GM12878 (cell line): ENCODE measurements around the gene ZNF467. TPM values are rescaled to one million over a fixed set of nuclear protein-coding genes. Genes with fewer than 3 reads are reported as not detected.

Experiments
- ATF2 ChIP-seq: IDR thresholded peaks from 2 replicates; pipeline ENCODE4 v1.6.1; 2012; ENCODE audit warnings: low read length, inconsistent platforms
- E2F4 ChIP-seq: IDR thresholded peaks from 2 replicates; pipeline ENCODE4 v1.6.1; 2012; ENCODE audit warnings: low read depth, low read length, improper control_type of control experiment
- EGR1 ChIP-seq, 2 experiments: IDR thresholded peaks; 1 replicate in 1 of 2; 2 replicates in 1 of 2; pipeline ENCODE4 v1.6.1; 2011 to 2012; ENCODE audit warnings: low read depth in 2 of 2, low read length in 2 of 2, borderline replicate concordance in 1 of 2, mild to moderate bottlenecking in 1 of 2, moderate library complexity in 1 of 2
- HDGF ChIP-seq: fragments of 450-650 bp; IDR thresholded peaks from 2 replicates; pipeline ENCODE4 v1.6.1; 2016; ENCODE audit warnings: antibody characterized with exemption
- IKZF1 ChIP-seq: fragments of 450-650 bp; conservative IDR thresholded peaks from 2 replicates; pipeline ENCODE4 v1.6.1; 2017; ENCODE audit warnings: antibody characterized with exemption, mild to moderate bottlenecking
- KAT2A ChIP-seq: conservative IDR thresholded peaks from 2 replicates; pipeline ENCODE4 v1.6.1; 2011; ENCODE audit warnings: low read depth, low read length; ENCODE audit not compliant: control insufficient read depth
- LARP7 ChIP-seq: fragments of 450-650 bp; IDR thresholded peaks from 2 replicates; pipeline ENCODE4 v1.6.1; 2017; ENCODE audit warnings: mild to moderate bottlenecking
- MAX ChIP-seq: IDR thresholded peaks from 2 replicates; pipeline ENCODE4 v1.6.1; 2012; ENCODE audit warnings: low read depth, low read length, improper control_type of control experiment
- MEF2A ChIP-seq: IDR thresholded peaks from 2 replicates; pipeline ENCODE4 v1.6.1; 2011; ENCODE audit warnings: low read depth, mild to moderate bottlenecking, low read length, moderate library complexity; ENCODE audit not compliant: insufficient read depth
- NBN ChIP-seq: fragments of 450-650 bp; IDR thresholded peaks from 2 replicates; pipeline ENCODE4 v1.6.1; 2016
- NKRF ChIP-seq: fragments of 450-650 bp; conservative IDR thresholded peaks from 2 replicates; pipeline ENCODE4 v1.6.1; 2017; ENCODE audit warnings: mild to moderate bottlenecking, moderate library complexity
- NR2C1 ChIP-seq: fragments of 450-650 bp; IDR thresholded peaks from 2 replicates; pipeline ENCODE4 v1.6.1; 2017; ENCODE audit warnings: antibody characterized with exemption, mild to moderate bottlenecking, moderate library complexity
- PAX5 ChIP-seq: IDR thresholded peaks from 2 replicates; pipeline ENCODE4 v1.6.1; 2011; ENCODE audit warnings: low read depth, low read length, borderline replicate concordance
- RCOR1 ChIP-seq: conservative IDR thresholded peaks from 2 replicates; pipeline ENCODE4 v1.6.1; 2012; ENCODE audit warnings: low read depth, low read length, improper control_type of control experiment
- RELA ChIP-seq: fragments of 450-650 bp; IDR thresholded peaks from 2 replicates; pipeline ENCODE4 v1.8.0; 2014; ENCODE audit warnings: borderline replicate concordance; ENCODE audit not compliant: partially characterized antibody
- RELB ChIP-seq: fragments of 450-650 bp; IDR thresholded peaks from 2 replicates; pipeline ENCODE4 v1.6.1; 2017; ENCODE audit warnings: low read depth, mild to moderate bottlenecking, moderate library complexity
- SMAD1 ChIP-seq: fragments of 450-650 bp; IDR thresholded peaks from 2 replicates; pipeline ENCODE4 v1.6.1; 2018; ENCODE audit warnings: mild to moderate bottlenecking, low read depth; ENCODE audit not compliant: partially characterized antibody
- SP1 ChIP-seq: IDR thresholded peaks from one replicate; pipeline ENCODE4 v1.6.1; 2011; ENCODE audit warnings: low read depth, low read length
- SREBF1 ChIP-seq: IDR thresholded peaks from 2 replicates; pipeline ENCODE4 v1.6.1; 2012; ENCODE audit warnings: mild to moderate bottlenecking, low read length
- ZNF592 ChIP-seq: fragments of 450-650 bp; IDR thresholded peaks from 2 replicates; pipeline ENCODE4 v1.6.1; 2017; ENCODE audit warnings: mild to moderate bottlenecking, moderate library complexity
- polyA plus RNA-seq, 11 experiments: library from polyadenylated mRNA; depleted of rRNA in 4 of 11; unstranded in 6 of 11; stranded (reverse) in 5 of 11; fragments of >200 nt; fragmentation: Nextera tagmentation in 4 of 11; fragmentation: Illumina TruSeq in 1 of 11; extraction: Ambion mirVana in 4 of 11; extraction: Trizol in 1 of 11; gene quantifications; 1 replicate in 1 of 11; 2 replicates in 10 of 11; pipeline versions ENCODE4 v1.2.1 to v1.2.3, GENCODE V29; 2011 to 2016; ENCODE audit warnings: inconsistent platforms in 2 of 11, missing spikeins in 2 of 11, low read depth in 1 of 11
- total RNA-seq, 4 experiments: library from RNA; depleted of rRNA in 3 of 4; stranded (reverse); fragments of >200 nt in 3 of 4; fragmentation: Illumina TruSeq in 1 of 4; extraction: Trizol in 1 of 4; gene quantifications; 2 replicates each; pipeline versions ENCODE4 v1.2.1 to v1.2.3, GENCODE V29; 2013 to 2021

The ZNF467 gene
- total and polyA plus RNA-seq, 10 of the 15 experiments (the other 5 are each of a cell fraction or from before 2014, with no cell fraction given) = not detected

GRCh38 chr7:149720372-149721083, 52.9 kb downstream of the ZNF467 start (continued):
- no peak for TF ChIP-seq ATF2
- no peak for TF ChIP-seq EGR1 (IDR thresholded peaks at IDR 0.05; ENCODE audit: borderline replicate concordance in 1 of 2, low read depth in 2 of 2, low read length in 2 of 2)
- TF ChIP-seq SMAD1 = no peak
- TF ChIP-seq NR2C1 = no peak
- TF ChIP-seq PAX5 = no peak
- TF ChIP-seq HDGF = peak; percentile 11; the same call in 1 of the 2 replicates
- TF ChIP-seq NBN = peak; percentile 37; the same call in 1 of the 2 replicates
- 0 out of 2 replicates have a peak, but pooled peaks have one; percentile 67 for TF ChIP-seq RCOR1
- TF ChIP-seq RELA = no peak
- TF ChIP-seq ZNF592 = no peak
- TF ChIP-seq KAT2A = no peak
- TF ChIP-seq SP1 = no peak
- no peak for TF ChIP-seq E2F4
- 0 out of 2 replicates have a peak, but pooled peaks have one; percentile 22 for TF ChIP-seq NKRF
- no peak for TF ChIP-seq SREBF1
- no peak; the same call in 1 of the 2 replicates for TF ChIP-seq MAX
- TF ChIP-seq RELB = no peak; the same call in 1 of the 2 replicates
- no peak for TF ChIP-seq MEF2A
- 0 out of 2 replicates have a peak, but pooled peaks have one; percentile 31 for TF ChIP-seq LARP7
- TF ChIP-seq IKZF1 = peak; percentile 79
